ENCODE measurements around the gene PRDM16.

Gene PRDM16

GRCh38 chr1:3114131-3114744, 45.2 kb downstream of the PRDM16 start:
- Histone ChIP-seq H3K4me1 (ENCODE audit: control insufficient read depth, insufficient read depth, low read length) (no peaks in the 10 kb centered on the region), H3K4me3 (ENCODE audit: low read length) (no peak overlapping the region), H3K27me3 (ENCODE audit: control insufficient read depth, insufficient read depth, low read length) (peaks cover 12% of the 10 kb centered on the region), H3K27ac (ENCODE audit: low read depth, low read length) (no peak overlapping the region), H3K9ac (ENCODE audit: low read length) (no peak overlapping the region), H3K36me3 (ENCODE audit: control insufficient read depth, insufficient read depth, low read length) (no peaks in the 10 kb centered on the region)

- Histone ChIP-seq H3K9ac (ENCODE audit: low read length) (no peak overlapping the region), H3K36me3 (ENCODE audit: control insufficient read depth, insufficient read depth, low read length) (no peaks in the 10 kb centered on the region), H3K27ac (ENCODE audit: low read depth, low read length) (no peak overlapping the region), H3K27me3 (ENCODE audit: control insufficient read depth, insufficient read depth, low read length) (peaks cover 12% of the 10 kb centered on the region), H3K4me3 (ENCODE audit: low read length) (no peak overlapping the region), H3K4me1 (ENCODE audit: control insufficient read depth, insufficient read depth, low read length) (no peaks in the 10 kb centered on the region)
Measured at GRCh38 chr1:3114846-3115245, 45.8 kb downstream of the PRDM16 start.

DNA sequence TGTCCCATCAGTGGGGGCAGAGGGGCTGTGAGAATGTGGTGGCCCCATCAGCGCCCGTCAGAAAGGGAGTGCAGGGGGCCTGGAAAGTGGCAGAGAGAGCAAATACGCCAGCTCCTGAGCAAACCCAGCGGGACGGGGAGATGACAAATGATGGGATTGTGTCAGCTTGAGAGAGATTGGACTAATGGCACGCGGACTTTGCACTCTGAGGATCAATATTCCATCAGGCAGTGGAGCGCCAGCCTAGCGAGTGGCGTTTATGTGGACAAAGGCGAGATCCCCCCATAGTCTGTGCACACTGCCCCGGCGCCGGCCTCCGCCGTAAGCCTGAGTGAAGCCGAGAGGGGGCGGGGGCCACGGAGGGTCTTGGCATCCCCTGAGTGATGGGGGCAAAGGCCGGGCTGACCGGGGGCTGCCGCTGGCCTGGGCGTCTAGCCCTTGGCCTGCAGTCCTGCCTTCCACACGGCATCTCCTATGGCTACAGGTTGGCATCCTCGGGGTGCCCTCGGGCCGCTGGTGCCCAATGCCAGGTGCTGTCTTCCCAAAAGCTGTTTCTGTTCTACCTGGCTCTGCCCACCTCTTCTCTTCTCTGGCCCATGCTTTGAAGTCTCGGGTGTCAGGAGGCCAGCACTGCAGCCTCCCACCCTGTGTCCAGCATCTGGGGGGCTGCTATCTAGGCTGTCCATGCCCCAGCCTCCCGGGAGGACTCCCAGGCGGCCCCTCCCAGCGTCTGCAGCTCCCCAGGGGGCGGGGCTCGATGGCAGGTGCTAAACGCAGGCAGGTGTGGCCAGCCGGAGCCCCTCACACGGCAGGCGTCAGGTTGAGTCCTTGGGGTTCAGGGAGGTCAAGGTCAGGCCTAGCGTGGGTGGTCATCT, 46.5 kb downstream of the PRDM16 start:
- no peak overlapping the region for H3K27ac ChIP-seq (ENCODE audit: low read depth, low read length)
- H3K4me1 ChIP-seq (ENCODE audit: control insufficient read depth, insufficient read depth, low read length): no peaks in the 10 kb centered on the region
- peaks cover 12% of the 10 kb centered on the region for H3K27me3 ChIP-seq (ENCODE audit: control insufficient read depth, insufficient read depth, low read length)
- H3K36me3 ChIP-seq (ENCODE audit: control insufficient read depth, insufficient read depth, low read length): no peaks in the 10 kb centered on the region
- H3K4me3 ChIP-seq (ENCODE audit: low read length): no peak overlapping the region
- H3K9ac ChIP-seq (ENCODE audit: low read length): no peak overlapping the region

GRCh38 chr1:3116150-3116510, 47.1 kb downstream of the PRDM16 start:
- no peaks in the 10 kb centered on the region for H3K4me1 ChIP-seq (ENCODE audit: control insufficient read depth, insufficient read depth, low read length)
- no peak overlapping the region for H3K4me3 ChIP-seq (ENCODE audit: low read length)
- no peak overlapping the region for H3K27ac ChIP-seq (ENCODE audit: low read depth, low read length)
- H3K27me3 ChIP-seq (ENCODE audit: control insufficient read depth, insufficient read depth, low read length): peaks cover 7% of the 10 kb centered on the region
- no peaks in the 10 kb centered on the region for H3K36me3 ChIP-seq (ENCODE audit: control insufficient read depth, insufficient read depth, low read length)
- no peak overlapping the region for H3K9ac ChIP-seq (ENCODE audit: low read length)

DNA sequence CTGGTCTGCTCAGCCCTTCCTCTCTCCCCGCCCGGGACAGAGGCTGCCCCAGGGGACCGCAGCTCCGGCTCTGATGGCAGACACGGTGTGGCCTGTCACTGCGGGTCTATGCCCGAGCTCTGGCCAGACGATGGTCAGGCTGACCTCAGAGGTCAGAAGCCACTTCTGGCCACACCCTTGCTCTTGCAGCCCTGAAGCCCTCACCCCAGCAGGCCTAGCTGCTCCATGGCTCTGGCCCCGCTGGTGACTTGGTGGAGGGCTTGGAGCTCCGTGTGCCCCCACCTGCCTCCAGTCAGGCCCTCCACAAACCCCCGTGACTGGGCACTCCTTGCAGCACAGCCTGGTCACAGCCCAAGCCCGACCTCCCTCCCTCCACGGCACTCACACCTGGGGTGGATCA, 47.6 kb downstream of the PRDM16 start:
- no peak overlapping the region for H3K4me3 ChIP-seq (ENCODE audit: low read length)
- no peaks in the 10 kb centered on the region for H3K4me1 ChIP-seq (ENCODE audit: control insufficient read depth, insufficient read depth, low read length)
- no peak overlapping the region for H3K27ac ChIP-seq (ENCODE audit: low read depth, low read length)
- no peak overlapping the region for H3K9ac ChIP-seq (ENCODE audit: low read length)
- H3K36me3 ChIP-seq (ENCODE audit: control insufficient read depth, insufficient read depth, low read length): no peaks in the 10 kb centered on the region
- peaks cover 6% of the 10 kb centered on the region for H3K27me3 ChIP-seq (ENCODE audit: control insufficient read depth, insufficient read depth, low read length)

- Histone ChIP-seq H3K9ac (ENCODE audit: low read length) (no peak overlapping the region), H3K27ac (ENCODE audit: low read depth, low read length) (no peak overlapping the region), H3K4me3 (ENCODE audit: low read length) (no peak overlapping the region), H3K4me1 (ENCODE audit: control insufficient read depth, insufficient read depth, low read length) (no peaks in the 10 kb centered on the region), H3K27me3 (ENCODE audit: control insufficient read depth, insufficient read depth, low read length) (peaks cover 6% of the 10 kb centered on the region), H3K36me3 (ENCODE audit: control insufficient read depth, insufficient read depth, low read length) (no peaks in the 10 kb centered on the region)
Measured at GRCh38 chr1:3117879-3118278, 48.9 kb downstream of the PRDM16 start.

DNA sequence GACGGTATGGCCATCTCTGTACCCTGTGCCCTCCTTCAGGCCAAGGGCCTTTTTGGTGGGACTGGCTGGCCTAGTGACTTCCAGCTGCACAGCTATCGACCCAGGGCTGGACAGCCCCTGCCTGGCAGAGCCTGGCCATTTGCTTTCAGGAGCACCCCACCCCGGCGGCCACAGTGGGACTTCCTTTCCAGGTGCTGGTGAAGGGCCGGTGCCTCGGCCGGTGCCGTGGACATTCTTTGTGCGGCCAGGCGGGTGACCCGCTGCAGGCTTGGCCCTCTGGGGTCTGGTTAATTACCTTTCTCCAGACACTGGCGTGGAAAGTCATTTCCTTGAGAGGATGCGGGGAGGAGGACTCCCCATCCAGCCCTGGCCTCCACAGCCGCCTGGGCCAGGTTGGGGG, 50.1 kb downstream of the PRDM16 start:
- Histone ChIP-seq H3K27ac (ENCODE audit: low read depth, low read length) (no peak overlapping the region), H3K27me3 (ENCODE audit: control insufficient read depth, insufficient read depth, low read length) (peaks cover 6% of the 10 kb centered on the region)

DNA sequence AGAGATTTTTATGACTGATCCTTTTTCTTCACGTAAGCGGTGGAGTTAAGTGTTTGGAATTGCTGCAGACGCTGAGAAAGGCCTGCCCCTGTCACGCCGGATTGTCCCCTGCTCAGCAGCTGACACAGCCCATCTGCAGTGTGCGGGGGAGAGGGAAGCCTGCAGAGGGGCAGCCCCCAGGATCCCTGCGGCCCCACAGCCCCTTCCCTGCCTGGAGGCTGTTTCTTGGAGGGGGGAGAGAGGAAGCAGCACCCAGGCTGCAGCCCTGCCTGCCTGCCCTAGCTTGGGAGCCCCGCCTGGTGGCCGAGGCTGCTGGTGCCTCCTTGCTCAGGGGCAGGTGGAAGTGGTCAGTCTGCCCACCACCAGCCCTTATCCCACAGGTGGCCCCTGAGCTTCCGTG, 50.7 kb downstream of the PRDM16 start:
- no peaks in the 10 kb centered on the region for H3K36me3 ChIP-seq (ENCODE audit: control insufficient read depth, insufficient read depth, low read length)
- no peak overlapping the region for H3K4me3 ChIP-seq (ENCODE audit: low read length)
- no peak overlapping the region for H3K27ac ChIP-seq (ENCODE audit: low read depth, low read length)
- H3K9ac ChIP-seq (ENCODE audit: low read length): no peak overlapping the region
- H3K4me1 ChIP-seq (ENCODE audit: control insufficient read depth, insufficient read depth, low read length): no peaks in the 10 kb centered on the region
- peaks cover 4% of the 10 kb centered on the region for H3K27me3 ChIP-seq (ENCODE audit: control insufficient read depth, insufficient read depth, low read length)

More for the DNA sequence above, 50.1 kb downstream of the PRDM16 start:
- Histone ChIP-seq H3K36me3 (ENCODE audit: control insufficient read depth, insufficient read depth, low read length) (no peaks in the 10 kb centered on the region), H3K4me3 (ENCODE audit: low read length) (no peak overlapping the region), H3K4me1 (ENCODE audit: control insufficient read depth, insufficient read depth, low read length) (no peaks in the 10 kb centered on the region), H3K9ac (ENCODE audit: low read length) (no peak overlapping the region)

- Histone ChIP-seq H3K4me3 (ENCODE audit: low read length) (no peak overlapping the region), H3K9ac (ENCODE audit: low read length) (no peak overlapping the region), H3K27ac (ENCODE audit: low read depth, low read length) (no peak overlapping the region), H3K4me1 (ENCODE audit: control insufficient read depth, insufficient read depth, low read length) (no peaks in the 10 kb centered on the region), H3K36me3 (ENCODE audit: control insufficient read depth, insufficient read depth, low read length) (no peaks in the 10 kb centered on the region), H3K27me3 (ENCODE audit: control insufficient read depth, insufficient read depth, low read length) (peaks cover 4% of the 10 kb centered on the region)
Measured at GRCh38 chr1:3120140-3120539, 51.1 kb downstream of the PRDM16 start.

DNA sequence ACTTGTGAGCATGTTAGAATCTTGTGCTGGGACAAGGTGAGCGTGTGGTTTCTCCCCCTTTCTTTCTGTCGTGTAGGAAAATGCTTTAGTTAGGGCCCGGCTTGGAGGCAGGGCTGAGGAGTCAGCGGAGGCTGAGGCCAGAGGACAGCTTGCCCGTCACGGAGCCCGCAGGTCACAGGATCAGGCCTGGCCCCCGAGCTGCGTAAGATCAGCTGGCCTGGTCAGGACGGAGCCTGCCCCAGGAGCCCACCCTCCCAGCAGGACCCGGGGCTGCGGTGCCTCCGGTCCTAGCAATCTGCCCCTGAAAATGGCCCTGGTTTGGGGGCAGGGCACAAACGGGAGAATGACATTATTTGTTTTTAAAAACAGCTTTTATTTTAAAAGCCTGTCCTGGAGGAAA, 52.0 kb downstream of the PRDM16 start:
- peaks cover 4% of the 10 kb centered on the region for H3K27me3 ChIP-seq (ENCODE audit: control insufficient read depth, insufficient read depth, low read length)
- H3K4me3 ChIP-seq (ENCODE audit: low read length): no peak overlapping the region
- H3K27ac ChIP-seq (ENCODE audit: low read depth, low read length): no peak overlapping the region
- H3K4me1 ChIP-seq (ENCODE audit: control insufficient read depth, insufficient read depth, low read length): no peaks in the 10 kb centered on the region
- H3K9ac ChIP-seq (ENCODE audit: low read length): no peak overlapping the region
- H3K36me3 ChIP-seq (ENCODE audit: control insufficient read depth, insufficient read depth, low read length): no peaks in the 10 kb centered on the region

- no peak overlapping the region for H3K9ac ChIP-seq (ENCODE audit: low read length)
- H3K4me1 ChIP-seq (ENCODE audit: control insufficient read depth, insufficient read depth, low read length): peaks cover 3% of the 10 kb centered on the region
- H3K27ac ChIP-seq (ENCODE audit: low read depth, low read length): no peak overlapping the region
- H3K36me3 ChIP-seq (ENCODE audit: control insufficient read depth, insufficient read depth, low read length): no peaks in the 10 kb centered on the region
- H3K4me3 ChIP-seq (ENCODE audit: low read length): no peak overlapping the region
- peaks cover 4% of the 10 kb centered on the region for H3K27me3 ChIP-seq (ENCODE audit: control insufficient read depth, insufficient read depth, low read length)
Measured at GRCh38 chr1:3121401-3122210, 52.6 kb downstream of the PRDM16 start.

- Histone ChIP-seq H3K4me3 (ENCODE audit: low read length) (no peak overlapping the region), H3K9ac (ENCODE audit: low read length) (no peak overlapping the region), H3K27me3 (ENCODE audit: control insufficient read depth, insufficient read depth, low read length) (peaks cover 4% of the 10 kb centered on the region), H3K27ac (ENCODE audit: low read depth, low read length) (no peak overlapping the region), H3K4me1 (ENCODE audit: control insufficient read depth, insufficient read depth, low read length) (peaks cover 3% of the 10 kb centered on the region), H3K36me3 (ENCODE audit: control insufficient read depth, insufficient read depth, low read length) (no peaks in the 10 kb centered on the region)
Measured at GRCh38 chr1:3122311-3122710, 53.3 kb downstream of the PRDM16 start.

Measured in rectal smooth muscle tissue (tissue), 1 donor.